GOT3 (cell line): ENCODE data around the gene OTOGL.
"Not testable (repeated sequence)": the region's sequence is repeated elsewhere in the genome, so short reads cannot be mapped to it uniquely, and the experiment has no call there.

ENCODE experiments used
- DNase-seq: peaks from one replicate; lab custom pipeline; 2025; ENCODE audit warnings: mixed read lengths; lab: John Stamatoyannopoulos, UW

Gene OTOGL

DNA sequence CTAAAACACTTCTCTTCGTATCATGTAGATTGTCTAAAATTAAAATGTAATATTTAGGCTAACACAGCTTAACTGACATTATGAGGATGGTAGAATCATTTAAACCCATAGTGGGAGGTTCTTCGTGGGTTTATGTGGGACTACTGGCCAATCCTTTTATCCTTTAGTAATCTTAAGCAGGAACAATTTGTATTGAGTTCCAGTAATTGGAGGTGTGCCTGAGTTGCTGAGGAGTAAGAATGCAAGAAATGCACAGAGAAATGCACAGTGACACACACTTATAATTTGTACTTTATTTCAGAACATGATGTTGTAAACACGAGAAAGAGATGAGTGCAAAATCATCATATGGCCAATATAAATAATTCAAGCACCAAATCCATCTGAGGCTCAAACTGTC, 22.3 kb downstream of the OTOGL start:
- DNase-seq = no peak

- no peak for DNase-seq
Measured at GRCh38 chr12:80129895-80130530, 30.7 kb downstream of the OTOGL start.

DNA sequence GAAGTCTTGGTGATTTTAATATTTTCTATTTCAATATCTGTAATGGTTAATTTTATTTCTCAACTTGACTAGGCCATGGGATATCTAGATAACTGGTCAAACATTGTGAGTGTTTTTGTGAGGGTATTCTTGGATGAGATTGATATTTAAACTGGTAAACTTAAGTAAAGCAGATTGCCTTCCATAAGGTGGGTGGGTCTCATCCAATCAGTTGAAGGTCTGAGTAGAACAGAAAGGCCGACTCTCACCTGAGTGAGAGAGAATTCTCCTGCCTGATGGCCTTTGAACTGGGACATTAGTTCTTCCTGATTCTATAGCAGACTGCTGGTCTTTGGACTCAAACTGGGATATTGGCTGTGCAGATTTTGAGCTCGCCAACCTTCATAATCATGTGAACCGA, 36.3 kb downstream of the OTOGL start:
- no peak for DNase-seq

GRCh38 chr12:80140005-80140404, 40.7 kb downstream of the OTOGL start:
- no peak for DNase-seq

GRCh38 chr12:80142640-80143039, 43.3 kb downstream of the OTOGL start:
- DNase-seq = no peak

DNA sequence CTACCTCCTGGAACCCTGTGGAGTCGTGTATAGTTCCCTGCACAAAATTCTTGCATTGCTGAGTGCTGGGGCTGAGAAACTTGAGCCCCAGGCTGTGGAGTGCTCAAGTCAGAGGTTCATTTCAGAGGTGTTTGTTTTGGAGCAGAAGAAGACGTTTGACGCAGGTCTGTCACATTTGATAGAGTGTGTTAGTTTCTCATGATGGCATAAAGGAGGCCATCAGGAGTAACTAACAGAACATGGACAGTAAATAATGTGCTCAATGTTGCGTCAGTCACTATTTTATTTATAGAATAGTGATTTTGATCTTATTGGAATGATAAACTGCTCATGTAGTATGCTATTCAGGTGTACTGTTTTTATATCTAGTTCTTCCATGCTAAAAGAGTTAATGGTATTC, 44.2 kb downstream of the OTOGL start:
- no peak for DNase-seq

DNA sequence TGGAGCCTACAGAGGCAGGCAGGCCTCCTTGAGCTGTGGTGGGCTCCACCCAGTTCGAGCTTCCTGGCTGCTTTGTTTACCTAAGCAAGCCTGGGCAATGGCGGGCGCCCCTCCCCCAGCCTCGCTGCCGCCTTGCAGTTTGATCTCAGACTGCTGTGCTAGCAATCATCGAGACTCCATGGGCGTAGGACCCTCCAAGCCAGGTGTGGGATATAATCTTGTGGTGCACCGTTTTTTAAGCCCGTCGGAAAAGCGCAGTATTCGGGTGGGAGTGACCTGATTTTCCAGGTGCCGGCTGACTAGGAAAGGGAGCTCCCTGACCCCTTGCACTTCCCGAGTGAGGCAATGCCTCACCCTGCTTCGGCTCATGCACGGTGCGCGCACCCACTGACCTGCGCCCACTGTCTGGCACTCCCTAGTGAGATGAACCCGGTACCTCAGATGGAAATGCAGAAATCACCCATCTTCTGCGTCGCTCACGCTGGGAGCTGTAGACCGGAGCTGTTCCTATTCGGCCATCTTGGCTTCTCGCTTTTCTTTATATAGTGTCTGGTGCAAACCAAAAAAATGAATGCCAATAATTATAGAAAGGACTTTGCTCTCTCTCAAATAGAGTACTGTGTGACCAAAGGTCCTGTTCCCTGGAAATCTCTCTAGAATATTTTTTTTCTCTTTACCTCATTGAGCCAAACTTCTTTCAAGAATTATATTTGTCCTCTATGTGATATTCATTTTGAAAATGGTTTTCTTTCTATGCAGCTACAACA, 50.4 kb downstream of the OTOGL start:
- DNase-seq = not testable (repeated sequence)

DNA sequence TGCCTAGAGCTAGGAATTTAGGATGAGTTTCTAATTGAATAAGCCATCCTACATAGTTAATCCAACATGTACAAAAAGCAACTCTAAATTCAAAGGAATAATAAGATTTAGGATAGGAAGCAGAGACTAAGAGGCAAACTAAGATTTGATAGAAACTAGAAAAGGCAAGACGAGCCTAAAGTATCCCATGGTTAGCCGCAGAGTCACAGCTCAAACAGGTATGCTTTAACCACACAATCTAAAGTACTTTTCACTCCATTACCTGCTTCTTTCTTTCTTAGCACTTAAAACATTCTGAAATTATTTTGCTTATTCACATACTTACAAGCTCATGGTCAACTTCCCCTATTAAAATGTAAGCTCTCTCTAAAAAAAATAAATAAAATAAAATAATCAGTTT, 51.8 kb downstream of the OTOGL start:
- DNase-seq = no peak

- DNase-seq = no peak
Measured at GRCh38 chr12:80154261-80154660, 54.9 kb downstream of the OTOGL start.

GRCh38 chr12:80156306-80156705, 57.0 kb downstream of the OTOGL start:
- no peak for DNase-seq

DNA sequence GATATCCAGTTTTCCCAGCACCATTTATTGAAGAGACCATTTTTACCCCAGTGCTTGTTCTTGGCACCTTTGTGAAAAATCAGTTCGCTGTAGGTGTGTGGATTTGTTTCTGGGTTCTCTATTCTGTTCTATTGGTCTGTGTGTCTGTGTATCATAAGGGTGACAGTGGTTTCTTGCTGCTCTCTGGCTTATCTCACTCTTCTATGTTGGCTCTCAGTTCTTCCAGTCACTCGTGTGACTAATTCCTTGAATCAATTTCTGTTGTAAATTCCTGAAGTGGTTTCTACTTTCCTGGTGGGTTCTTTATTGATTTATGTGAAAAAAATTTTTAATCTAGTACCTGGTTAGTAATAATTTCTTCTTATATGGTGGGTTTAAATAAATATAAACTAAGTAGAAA, 58.3 kb downstream of the OTOGL start:
- no peak for DNase-seq

DNA sequence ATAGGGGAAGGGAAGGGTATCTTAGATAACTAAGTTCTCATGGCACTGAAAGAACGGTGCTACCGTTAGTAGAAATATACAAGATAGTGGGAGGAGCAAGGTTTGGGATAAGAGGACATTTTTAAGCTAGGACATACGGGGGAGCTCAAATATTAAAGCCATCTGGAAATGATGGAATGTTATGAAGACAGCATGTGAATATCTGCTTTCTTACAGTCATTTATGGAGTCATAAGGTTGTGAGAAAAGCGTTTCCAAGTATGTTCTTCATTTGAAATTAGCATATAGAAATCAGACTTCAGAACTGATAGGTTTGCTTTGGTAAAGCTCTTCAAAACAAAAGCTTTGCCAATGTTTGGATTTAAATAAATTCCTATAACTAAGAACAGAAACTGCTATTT, 62.3 kb downstream of the OTOGL start:
- DNase-seq = no peak

- no peak for DNase-seq
Measured at GRCh38 chr12:80162177-80162576, 62.8 kb downstream of the OTOGL start.

GRCh38 chr12:80165746-80166145, 66.4 kb downstream of the OTOGL start:
- no peak for DNase-seq

DNA sequence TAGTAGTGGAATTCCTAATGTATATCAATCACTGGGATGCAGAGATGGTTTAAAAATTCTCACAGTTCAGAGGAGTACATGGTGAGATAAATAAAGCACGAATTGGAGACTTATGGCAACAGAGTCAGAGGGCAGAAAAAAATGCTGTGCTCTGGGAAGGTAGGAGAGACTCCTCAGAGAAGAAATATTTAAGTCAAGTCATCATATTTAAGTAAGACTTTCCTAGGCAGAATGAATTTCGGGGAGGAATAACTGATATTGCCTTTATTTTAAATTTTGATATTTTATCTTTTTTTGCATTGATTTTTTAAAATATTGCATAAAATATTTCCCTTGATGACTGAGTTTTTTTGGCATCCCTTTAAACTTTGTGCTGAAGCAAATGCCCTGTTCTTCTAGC, 67.4 kb downstream of the OTOGL start:
- DNase-seq = no peak

DNA sequence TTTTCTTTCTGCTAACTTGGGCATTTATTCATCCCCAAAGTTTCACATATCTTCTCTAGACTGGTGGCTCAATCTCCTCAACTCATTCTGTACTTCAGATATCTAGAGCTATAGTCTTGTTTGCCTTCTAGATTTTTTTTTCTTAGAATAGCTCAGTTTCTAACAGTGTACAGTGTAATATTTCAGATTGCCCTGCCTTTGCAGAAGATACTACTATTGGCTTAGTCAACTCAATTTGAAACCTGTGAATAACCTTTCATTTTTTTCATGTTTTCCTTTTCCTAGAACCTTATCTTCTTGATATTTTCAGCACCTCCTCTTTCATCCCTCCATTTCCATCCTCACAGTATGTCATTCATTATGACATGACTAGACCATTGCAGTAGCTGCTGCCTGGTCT, 69.6 kb downstream of the OTOGL start:
- DNase-seq = no peak

- DNase-seq = no peak
Measured at GRCh38 chr12:80170915-80171314, 71.6 kb downstream of the OTOGL start.

- DNase-seq = no peak
Measured at GRCh38 chr12:80173083-80173864, 73.9 kb downstream of the OTOGL start.

- DNase-seq = no peak
Measured at GRCh38 chr12:80175307-80175930, 76.1 kb downstream of the OTOGL start.

GRCh38 chr12:80176706-80177105, 77.4 kb downstream of the OTOGL start:
- no peak for DNase-seq

GRCh38 chr12:80178846-80179245, 79.5 kb downstream of the OTOGL start:
- no peak for DNase-seq

DNA sequence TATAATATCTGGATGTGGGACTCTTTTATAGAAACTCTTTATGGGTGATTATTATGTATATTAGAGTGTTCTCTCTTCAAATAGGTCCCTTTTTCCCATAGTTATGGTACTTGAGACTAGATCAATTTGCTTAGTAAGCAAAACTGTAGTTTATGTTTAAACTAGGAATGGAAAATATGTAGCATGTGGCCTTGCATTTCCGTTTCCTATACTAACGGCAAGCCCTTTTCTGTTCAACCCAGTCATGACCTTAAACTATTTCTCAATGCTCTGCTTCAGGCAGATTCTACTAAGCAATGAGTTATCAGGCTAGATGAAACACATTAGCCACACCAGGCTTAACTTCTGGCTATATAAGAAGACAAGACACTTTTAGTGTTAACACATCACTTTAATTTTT, 84.6 kb downstream of the OTOGL start:
- DNase-seq = no peak

GRCh38 chr12:80184926-80185325, 85.6 kb downstream of the OTOGL start:
- no peak for DNase-seq
